Sciatic nerve (tissue), 2 donors: ENCODE data around the gene PPFIBP1. TPM values are rescaled to one million over a fixed set of nuclear protein-coding genes. Genes with fewer than 3 reads are reported as not detected.
"Not testable (repeated sequence)": the region's sequence is repeated elsewhere in the genome, so short reads cannot be mapped to it uniquely, and the experiment has no call there.

ENCODE experiments used
- ATAC-seq: fragments of 200-7000 bp; cut with Tn5 transposase; one replicate; pipeline ENCODE4 v1.9.1; 2020; ENCODE audit warnings: mild to moderate bottlenecking, moderate library complexity
- DNase-seq: peaks from one replicate; pipeline ENCODE4 v3.0.0-alpha.2; 2020; ENCODE audit warnings: low spot score
- intact Hi-C: fragments of 100-400 bp; cut with DNase I; formaldehyde crosslinking; loops from one replicate; pipeline ENCODE4 v1.14.2; 2022
- total RNA-seq: library from RNA; stranded (reverse); fragmentation: NEBNext Ultra II Directional; extraction: Animal tissue kit (Norgen Biotek cat#: 25700); gene quantifications from one replicate; pipeline ENCODE4 v1.2.1, GENCODE V29; 2021
- donor health status: DM: no; HTN: no; CAD: no.
- donor health status: DM: no; HTN: no; CAD: no.

Gene PPFIBP1
- total RNA-seq, 1 donor from 2014 or later = 146 TPM

GRCh38 chr12:27607591-27607990 is 83.6 kb downstream of the PPFIBP1 start:
- DNase-seq = no peak
- ATAC-seq = no peak
- intact Hi-C loops = no loop called here

GRCh38 chr12:27608890-27609289 is 84.9 kb downstream of the PPFIBP1 start:
- no peak for ATAC-seq
- intact Hi-C loops = no loop called here
- DNase-seq = no peak

GRCh38 chr12:27610374-27610773 is 86.4 kb downstream of the PPFIBP1 start:
- DNase-seq = no peak
- intact Hi-C loops = no loop called here
- no peak for ATAC-seq

GRCh38 chr12:27614386-27614785 is 90.4 kb downstream of the PPFIBP1 start:
- DNase-seq = no peak
- no peak for ATAC-seq
- intact Hi-C loops = no loop called here

- ATAC-seq (no peak), DNase-seq (no peak)
- intact Hi-C loops = no loop called here
Measured at GRCh38 chr12:27614866-27615265, 90.9 kb downstream of the PPFIBP1 start.

- intact Hi-C loops = no loop called here
- peak; percentile 18 for ATAC-seq
- no peak for DNase-seq
Measured at GRCh38 chr12:27615331-27615891, 91.4 kb downstream of the PPFIBP1 start.

GRCh38 chr12:27616356-27617142 is 92.5 kb downstream of the PPFIBP1 start:
- no peak for ATAC-seq
- no peak for DNase-seq
- intact Hi-C loops = no loop called here

- no peak for ATAC-seq
- no peak for DNase-seq
- intact Hi-C loops = no loop called here
Measured at GRCh38 chr12:27618836-27619235, 94.8 kb downstream of the PPFIBP1 start.

- intact Hi-C loops = no loop called here
- no peak for ATAC-seq
- no peak for DNase-seq
Measured at GRCh38 chr12:27619308-27619707, 95.3 kb downstream of the PPFIBP1 start.

- DNase-seq (no peak), ATAC-seq (no peak)
- intact Hi-C loops = no loop called here
Measured at GRCh38 chr12:27620121-27620520, 96.1 kb downstream of the PPFIBP1 start.

GRCh38 chr12:27622436-27623195 is 98.6 kb downstream of the PPFIBP1 start:
- intact Hi-C loops = no loop called here
- ATAC-seq (no peak), DNase-seq (no peak)

GRCh38 chr12:27623645-27624044 is 99.6 kb downstream of the PPFIBP1 start:
- intact Hi-C loops = no loop called here
- ATAC-seq = no peak
- DNase-seq = no peak

- ATAC-seq = no peak
- no peak for DNase-seq
- intact Hi-C loops = no loop called here
Measured at GRCh38 chr12:27624586-27624985, 100.6 kb downstream of the PPFIBP1 start.

- intact Hi-C loops = no loop called here
- DNase-seq = no peak
- peak; percentile 62 for ATAC-seq
Measured at GRCh38 chr12:27627123-27627852, 103.3 kb downstream of the PPFIBP1 start.

- ATAC-seq, DNase-seq, intact Hi-C loops: not testable (repeated sequence)
Measured at GRCh38 chr12:27627853-27628469, 104.0 kb downstream of the PPFIBP1 start.

GRCh38 chr12:27630219-27630618 is 106.2 kb downstream of the PPFIBP1 start:
- DNase-seq, intact Hi-C loops, ATAC-seq: not testable (repeated sequence)

- DNase-seq = no peak
- ATAC-seq = no peak
- intact Hi-C loops = no loop called here
Measured at GRCh38 chr12:27631365-27631764, 107.4 kb downstream of the PPFIBP1 start.

- DNase-seq = no peak
- ATAC-seq = no peak
- intact Hi-C loops = no loop called here
Measured at GRCh38 chr12:27631813-27632491, 107.9 kb downstream of the PPFIBP1 start.
